Measurements from ENCODE around the gene ASCC3.
"Not testable (repeated sequence)": the region's sequence is repeated elsewhere in the genome, so short reads cannot be mapped to it uniquely, and the experiment has no call there.

The ASCC3 gene

DNA sequence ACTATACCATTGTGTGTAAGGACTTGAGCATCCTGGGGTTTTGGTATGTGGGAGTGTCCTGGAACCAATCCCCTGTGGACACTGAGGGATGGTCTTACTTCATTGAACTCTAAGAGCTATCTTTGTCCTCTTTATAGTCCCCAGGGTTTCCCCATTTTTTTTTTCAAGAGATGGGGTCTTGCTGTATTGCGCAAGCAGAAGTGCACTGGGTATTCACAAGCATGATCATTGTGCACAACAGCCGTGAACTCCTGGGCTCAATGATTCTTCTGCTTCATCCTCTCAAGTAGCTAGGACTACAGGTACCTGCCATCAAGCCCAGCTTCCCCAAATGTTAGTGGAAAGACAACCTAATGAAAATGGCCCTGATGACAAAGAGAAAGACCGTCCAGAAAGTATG lies 2.2 kb upstream of the ASCC3 start:
- DNase-seq: no peak

- DNase-seq: no peak
Measured at GRCh38 chr6:100881707-100882040, 545 bp upstream of the ASCC3 start.

GRCh38 chr6:100880149-100880852 lies 828 bp downstream of the ASCC3 start:
- DNase-seq: no peak

DNA sequence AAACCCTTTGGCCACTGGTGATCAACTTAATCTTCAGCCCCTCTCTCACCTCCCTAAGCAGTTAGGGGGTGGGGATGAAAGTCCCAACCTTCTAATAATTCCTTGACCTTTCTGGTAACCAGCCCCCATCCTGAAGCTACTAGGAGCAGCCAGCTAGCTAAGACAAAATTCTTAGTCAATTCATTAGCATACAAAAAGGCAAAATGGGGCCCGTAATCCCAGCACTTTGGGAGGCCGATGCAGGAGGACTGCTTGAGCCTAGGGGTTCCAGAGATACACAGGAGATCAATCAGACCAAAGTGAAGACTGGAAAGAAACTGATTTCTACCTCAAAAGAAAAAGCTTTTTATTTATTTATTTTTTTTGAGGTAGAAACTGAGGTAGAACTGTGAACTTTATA lies 1.8 kb downstream of the ASCC3 start:
- no peak for DNase-seq

- DNase-seq: no peak
Measured at GRCh38 chr6:100877851-100878250, 3.3 kb downstream of the ASCC3 start.

GRCh38 chr6:100876251-100876650 lies 4.9 kb downstream of the ASCC3 start:
- DNase-seq: no peak

- no peak for DNase-seq
Measured at GRCh38 chr6:100865525-100865924, 15.6 kb downstream of the ASCC3 start.

DNA sequence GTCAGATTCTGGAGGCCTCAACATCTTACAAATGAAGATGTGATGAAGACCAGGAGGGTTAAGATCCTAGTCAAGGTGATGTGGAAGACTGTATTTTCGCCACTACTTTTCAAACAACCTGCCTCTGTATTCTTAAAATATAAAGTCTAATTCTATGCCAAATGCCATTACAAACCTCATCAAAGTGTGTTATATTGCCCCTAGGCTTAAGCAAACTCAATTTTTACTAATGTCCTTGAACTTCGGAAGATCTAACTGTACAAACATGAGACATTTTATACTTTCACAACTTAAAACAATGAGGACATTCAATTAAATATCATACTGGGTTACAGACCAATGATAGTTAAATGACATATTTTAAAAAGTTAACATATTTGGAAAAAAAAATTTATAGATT lies 19.1 kb downstream of the ASCC3 start:
- DNase-seq: no peak

GRCh38 chr6:100856146-100856545 lies 25.0 kb downstream of the ASCC3 start:
- DNase-seq: no peak

DNA sequence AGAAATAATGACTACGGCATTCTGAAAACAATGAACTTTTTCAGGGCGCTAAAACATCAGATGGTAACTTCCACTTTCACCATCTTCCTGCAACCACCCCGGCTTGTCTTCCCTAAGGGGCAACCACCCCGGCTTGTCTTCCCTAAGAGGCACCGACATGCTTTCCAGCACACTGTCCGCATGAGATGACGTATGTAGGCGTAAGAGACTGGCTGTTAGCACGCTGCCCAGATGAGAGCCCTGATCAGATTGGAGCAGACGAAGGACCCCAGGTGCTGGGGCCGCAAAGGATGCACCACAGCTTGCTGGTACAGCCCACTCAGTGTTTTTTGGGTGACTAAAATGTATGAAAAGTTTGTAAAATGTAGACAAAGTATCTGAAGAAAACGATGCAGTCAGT lies 29.3 kb downstream of the ASCC3 start:
- peak in 1 of 56 donors; percentile 0 for DNase-seq

GRCh38 chr6:100850174-100850573 lies 31.0 kb downstream of the ASCC3 start:
- no peak for DNase-seq

GRCh38 chr6:100846276-100846675 lies 34.9 kb downstream of the ASCC3 start:
- DNase-seq: no peak

DNA sequence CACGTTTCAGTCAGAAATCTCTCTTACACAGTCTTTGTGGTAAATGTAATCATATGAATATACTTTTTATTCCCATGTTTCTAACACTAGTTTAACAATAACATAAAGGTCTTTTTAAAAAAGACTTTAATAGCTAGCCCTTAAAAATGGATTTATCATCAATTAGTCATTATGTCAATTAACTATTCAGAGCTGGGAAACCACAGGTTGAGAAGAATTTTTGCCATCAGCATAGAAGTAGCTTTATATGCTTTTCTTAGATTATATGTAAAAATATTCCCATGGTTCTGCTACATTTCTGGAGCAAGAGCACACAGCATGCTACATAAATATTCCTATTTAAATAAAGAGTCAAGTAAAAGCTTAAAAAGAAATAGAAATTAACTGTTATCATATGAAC lies 35.5 kb downstream of the ASCC3 start:
- no peak for DNase-seq

DNA sequence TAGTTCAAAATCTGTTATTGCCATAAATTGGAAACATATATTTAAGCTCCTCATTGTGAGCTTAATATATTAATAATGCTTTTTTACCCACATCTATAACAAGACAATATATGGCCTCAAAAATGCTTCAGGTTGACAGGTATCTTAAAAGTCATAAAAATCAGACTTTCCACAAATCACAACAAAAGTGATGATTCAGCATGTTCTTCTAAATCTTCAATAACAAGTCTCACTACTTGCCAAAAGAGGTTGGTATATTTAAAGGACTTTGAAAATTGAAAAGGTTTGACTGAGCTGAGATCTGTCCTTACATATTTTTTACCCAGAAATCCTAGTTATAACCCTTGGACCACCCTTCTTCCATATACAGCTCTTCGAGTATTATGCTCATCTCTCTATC lies 41.7 kb downstream of the ASCC3 start:
- no peak for DNase-seq

DNA sequence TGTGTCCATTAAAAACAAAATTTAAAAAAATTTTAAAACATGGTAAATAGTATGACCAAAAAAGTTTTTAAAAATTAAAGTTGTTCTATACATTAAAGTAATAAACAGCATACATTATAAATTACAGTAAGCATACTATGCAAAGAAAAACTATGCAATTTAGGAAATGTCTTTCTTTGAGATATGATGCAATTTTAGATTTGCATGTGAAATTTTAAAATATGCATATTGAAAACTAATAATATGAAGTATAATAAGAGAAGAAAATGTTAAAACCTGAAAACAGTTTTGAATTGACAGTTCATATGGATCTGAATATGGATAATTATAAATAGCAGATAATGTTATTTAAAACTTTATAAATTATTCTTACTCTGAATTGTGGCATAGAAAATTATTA lies 43.1 kb downstream of the ASCC3 start:
- DNase-seq: no peak

GRCh38 chr6:100833972-100834574 lies 47.1 kb downstream of the ASCC3 start:
- DNase-seq: no peak

DNA sequence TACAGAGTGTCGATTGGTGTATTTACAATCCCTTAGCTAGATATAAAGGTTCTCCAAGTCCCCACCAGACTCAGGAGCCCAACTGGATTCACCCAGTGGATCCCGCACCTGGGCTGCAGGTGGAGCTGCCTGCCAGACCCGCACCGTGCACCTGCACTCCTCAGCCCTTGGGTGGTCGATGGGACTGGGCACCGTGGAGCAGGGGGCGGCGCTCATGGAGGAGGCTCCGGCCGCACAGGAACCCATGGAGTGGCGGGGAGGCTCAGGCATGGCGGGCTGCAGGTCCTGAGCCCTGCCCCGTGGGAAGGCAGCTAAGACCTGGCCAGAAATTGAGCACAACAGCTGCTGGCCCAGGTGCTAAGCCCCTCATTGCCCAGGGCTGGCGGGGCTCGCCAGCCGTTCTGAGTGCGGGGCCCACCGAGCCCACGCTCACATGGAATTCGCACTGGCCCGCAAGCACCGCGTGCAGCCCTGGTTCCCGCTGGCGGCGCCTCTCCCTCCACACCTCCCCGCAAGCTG lies 52.0 kb downstream of the ASCC3 start:
- DNase-seq: not testable (repeated sequence)

DNA sequence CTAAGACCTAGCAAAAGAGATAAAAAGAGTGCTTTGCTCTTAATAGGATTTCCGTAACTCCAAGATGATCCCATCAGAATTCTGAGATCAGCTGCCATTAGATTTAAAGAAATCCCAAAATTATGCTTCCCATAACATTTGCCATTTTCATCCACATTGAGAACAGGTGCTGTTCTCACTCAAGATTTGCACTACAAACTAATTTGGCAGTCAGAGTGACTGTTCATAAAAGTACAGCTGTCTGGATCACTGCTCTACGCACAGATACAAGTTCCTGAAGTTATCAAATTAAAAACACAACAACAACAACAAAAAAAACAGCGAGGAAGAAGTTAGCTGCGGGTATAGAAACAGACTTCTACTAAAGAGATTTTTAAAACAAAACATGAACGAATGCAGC lies 58.1 kb downstream of the ASCC3 start:
- no peak for DNase-seq

GRCh38 chr6:100818066-100818465 lies 63.1 kb downstream of the ASCC3 start:
- DNase-seq: no peak

DNA sequence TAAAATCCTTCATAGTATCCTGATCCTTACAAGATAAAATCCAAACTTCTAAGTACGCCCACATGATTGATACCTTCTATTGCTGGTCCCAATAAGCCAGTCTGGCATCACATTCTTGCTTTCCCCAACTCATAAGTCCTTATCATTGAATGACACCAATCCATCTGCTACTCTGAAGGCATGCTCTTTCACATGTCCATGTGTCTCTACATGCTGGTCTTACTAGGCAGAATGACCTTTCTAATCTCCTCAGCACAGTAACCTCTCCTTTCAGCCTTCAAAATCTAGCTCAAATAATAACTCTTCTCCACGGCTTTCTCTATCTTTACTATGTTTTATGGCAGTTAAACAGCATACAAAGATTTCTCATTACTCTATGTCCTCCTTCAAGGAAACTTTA lies 71.1 kb downstream of the ASCC3 start:
- DNase-seq: no peak

GRCh38 chr6:100809346-100809745 lies 71.8 kb downstream of the ASCC3 start:
- no peak for DNase-seq

DNA sequence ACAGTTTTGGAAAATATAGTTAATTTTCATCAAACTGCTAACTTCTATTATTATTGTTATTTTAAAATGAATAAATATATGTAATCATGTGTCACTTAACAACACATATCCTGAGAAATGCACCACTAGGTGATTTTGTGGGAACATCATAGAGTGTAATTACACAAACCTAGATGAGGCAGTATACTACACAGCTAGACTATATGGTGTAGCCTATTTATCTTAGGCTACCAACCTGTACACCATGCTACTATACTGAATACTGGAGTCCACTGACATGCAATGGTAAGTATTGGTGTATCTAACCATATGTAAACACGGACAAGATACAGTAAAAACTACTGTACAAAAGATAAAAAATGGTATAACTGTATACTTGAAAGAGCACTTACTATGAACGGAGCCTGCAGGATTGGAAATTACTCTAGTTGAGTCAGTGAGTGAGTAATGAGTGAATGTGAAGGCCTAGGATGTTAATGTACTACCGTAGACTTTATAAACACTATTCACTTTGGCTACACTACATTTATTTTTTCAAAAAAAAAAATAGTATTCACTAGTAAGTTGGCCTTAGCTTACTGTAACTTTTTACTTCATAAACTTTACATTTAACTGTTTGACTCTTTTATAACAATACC lies 72.4 kb downstream of the ASCC3 start:
- DNase-seq: no peak

GRCh38 chr6:100806296-100806695 lies 74.8 kb downstream of the ASCC3 start:
- no peak for DNase-seq
